MCF 10A (cell line): ENCODE data around the gene GPANK1. TPM values are rescaled to one million over a fixed set of nuclear protein-coding genes. Genes with fewer than 3 reads are reported as not detected.

Experiments
- BruUV-seq: library from RNA; stranded (reverse); fragments of 400-500 nt; replicated peaks from 2 replicates; lab custom pipeline; 2021; lab: Mats Ljungman, UMichigan
- CTCF ChIA-PET: fragments of 300-600 bp; sonication (Branson Sonifier 250); formaldehyde crosslinking; extraction: SDS; loops from one replicate; lab custom pipeline; 2021; ENCODE audit warnings: antibody characterized with exemption, inconsistent platforms; lab: Yijun Ruan, JAX
- POLR2A ChIA-PET: fragments of 300-600, 350-650 bp; sonication (Branson Sonifier 250); formaldehyde crosslinking; extraction: SDS; loops from one replicate; lab custom pipeline; 2020; ENCODE audit warnings: antibody characterized with exemption, inconsistent platforms; lab: Yijun Ruan, JAX
- DNase-seq: peaks from one replicate; pipeline ENCODE4 v3.0.0-alpha.2; 2018; ENCODE audit not compliant: unreplicated experiment
- H3K27ac Mint-ChIP-seq: one replicate; pipeline ENCODE4 v1.8.0; 2022; ENCODE audit warnings: mild to moderate bottlenecking, low read depth, mixed read lengths; ENCODE audit not compliant: unreplicated experiment
- H3K27me3 Mint-ChIP-seq: one replicate; pipeline ENCODE4 v1.8.0; 2022; ENCODE audit warnings: mixed read lengths; ENCODE audit not compliant: insufficient read depth, unreplicated experiment
- H3K36me3 Mint-ChIP-seq: one replicate; pipeline ENCODE4 v1.8.0; 2022; ENCODE audit warnings: mild to moderate bottlenecking, moderate library complexity, mixed read lengths; ENCODE audit not compliant: insufficient read depth, unreplicated experiment
- H3K4me1 Mint-ChIP-seq: one replicate; pipeline ENCODE4 v1.8.0; 2022; ENCODE audit warnings: mixed read lengths; ENCODE audit not compliant: insufficient read depth, unreplicated experiment
- H3K4me3 Mint-ChIP-seq: one replicate; pipeline ENCODE4 v1.8.0; 2022; ENCODE audit warnings: mild to moderate bottlenecking, moderate library complexity, mixed read lengths; ENCODE audit not compliant: unreplicated experiment
- H3K9me3 Mint-ChIP-seq: one replicate; pipeline ENCODE4 v1.8.0; 2022; ENCODE audit warnings: mixed read lengths; ENCODE audit not compliant: unreplicated experiment
- intact Hi-C: fragments of 100-400 bp; cut with micrococcal nuclease; formaldehyde crosslinking; loops from 2 replicates; pipeline ENCODE4 v1.14.1; 2022
- total RNA-seq: library from RNA; stranded (reverse); gene quantifications from 2 replicates; pipeline ENCODE4 v1.2.3, GENCODE V29; 2022
- TF ChIP-seq, protein P1 (sequence below): fragments of 200-600 bp; IDR thresholded peaks from one replicate; pipeline ENCODE4 v1.8.0; 2022; ENCODE audit warnings: antibody characterized with exemption, mild to moderate bottlenecking; ENCODE audit not compliant: unreplicated experiment

GPANK1 gene
- total RNA-seq, 1 experiment from 2014 or later, result 13.0 TPM

DNA sequence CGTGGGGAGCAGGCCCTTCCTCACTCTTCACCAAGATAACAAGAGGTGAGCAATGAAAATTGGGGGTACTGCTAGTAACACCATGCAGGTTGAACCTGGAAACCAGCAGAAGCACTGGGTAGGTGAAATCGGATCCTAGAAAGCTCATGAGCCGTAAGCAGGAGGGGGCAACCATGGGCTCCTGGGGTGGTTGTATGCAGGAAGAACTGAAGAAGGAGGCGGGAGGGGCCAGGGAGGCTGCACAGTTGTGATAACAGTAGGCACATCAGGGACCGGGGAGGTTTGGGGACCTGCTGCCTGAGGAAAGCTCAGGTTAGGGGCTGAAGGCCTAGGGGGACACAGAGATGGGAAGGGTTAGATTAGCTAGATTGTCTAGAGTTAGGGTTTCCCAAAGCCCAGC lies 21.7 kb upstream of the GPANK1 start:
- Mint-ChIP-seq H3K4me1 (peaks cover 6% of the 10 kb centered on the region), H3K9me3 (no peaks in the 10 kb centered on the region), H3K27me3 (no peaks in the 10 kb centered on the region), H3K4me3 (no peak overlapping the region), H3K27ac (no peak overlapping the region), H3K36me3 (peaks cover 35% of the 10 kb centered on the region)
- CTCF ChIA-PET, result no interaction called here
- no peak for DNase-seq
- BruUV-seq, result no TSS peak
- TF ChIP-seq, protein P1, sequence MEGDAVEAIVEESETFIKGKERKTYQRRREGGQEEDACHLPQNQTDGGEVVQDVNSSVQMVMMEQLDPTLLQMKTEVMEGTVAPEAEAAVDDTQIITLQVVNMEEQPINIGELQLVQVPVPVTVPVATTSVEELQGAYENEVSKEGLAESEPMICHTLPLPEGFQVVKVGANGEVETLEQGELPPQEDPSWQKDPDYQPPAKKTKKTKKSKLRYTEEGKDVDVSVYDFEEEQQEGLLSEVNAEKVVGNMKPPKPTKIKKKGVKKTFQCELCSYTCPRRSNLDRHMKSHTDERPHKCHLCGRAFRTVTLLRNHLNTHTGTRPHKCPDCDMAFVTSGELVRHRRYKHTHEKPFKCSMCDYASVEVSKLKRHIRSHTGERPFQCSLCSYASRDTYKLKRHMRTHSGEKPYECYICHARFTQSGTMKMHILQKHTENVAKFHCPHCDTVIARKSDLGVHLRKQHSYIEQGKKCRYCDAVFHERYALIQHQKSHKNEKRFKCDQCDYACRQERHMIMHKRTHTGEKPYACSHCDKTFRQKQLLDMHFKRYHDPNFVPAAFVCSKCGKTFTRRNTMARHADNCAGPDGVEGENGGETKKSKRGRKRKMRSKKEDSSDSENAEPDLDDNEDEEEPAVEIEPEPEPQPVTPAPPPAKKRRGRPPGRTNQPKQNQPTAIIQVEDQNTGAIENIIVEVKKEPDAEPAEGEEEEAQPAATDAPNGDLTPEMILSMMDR, result no peak
- intact Hi-C loops, result no loop called here
- POLR2A ChIA-PET, result interaction anchor here (0.6 kb wide), 1 partner anchor 1184 kb away, joined by 3 read pairs; no protein-coding TSS in a partner anchor

DNA sequence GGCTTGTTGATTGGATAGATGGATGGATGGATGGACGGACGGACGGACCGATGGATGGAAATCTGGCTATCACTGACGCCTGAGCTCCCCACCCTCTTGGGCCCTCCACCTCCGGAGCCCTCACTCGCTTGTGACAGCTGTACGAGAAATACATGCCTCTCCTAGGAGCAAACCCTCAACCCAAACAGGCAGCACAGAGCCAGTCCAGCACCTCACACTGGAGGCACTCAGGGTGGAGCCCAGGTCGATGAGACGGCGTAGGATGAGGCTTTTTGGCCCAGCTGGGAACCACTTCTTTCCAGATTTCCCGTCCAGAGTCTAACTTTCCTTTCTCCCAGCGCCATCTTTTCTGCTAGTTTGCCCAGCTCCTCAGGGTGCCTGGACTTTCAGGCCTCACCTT lies 18.8 kb upstream of the GPANK1 start:
- Mint-ChIP-seq H3K27ac (no peak overlapping the region), H3K9me3 (no peaks in the 10 kb centered on the region), H3K4me1 (peaks cover 12% of the 10 kb centered on the region), H3K36me3 (peaks cover 28% of the 10 kb centered on the region), H3K4me3 (no peak overlapping the region), H3K27me3 (peaks cover 2% of the 10 kb centered on the region)
- no peak for DNase-seq
- ChIA-PET POLR2A (no interaction called here), CTCF (interaction anchor here (1.2 kb wide), 1 partner anchor 268 kb away, joined by 3 read pairs; no protein-coding TSS in a partner anchor)
- no TSS peak for BruUV-seq
- TF ChIP-seq, protein P1, result no peak
- intact Hi-C loops, result loop anchor here (5.0 kb wide), 1 partner anchor 204 kb away; no protein-coding TSS in a partner anchor

DNA sequence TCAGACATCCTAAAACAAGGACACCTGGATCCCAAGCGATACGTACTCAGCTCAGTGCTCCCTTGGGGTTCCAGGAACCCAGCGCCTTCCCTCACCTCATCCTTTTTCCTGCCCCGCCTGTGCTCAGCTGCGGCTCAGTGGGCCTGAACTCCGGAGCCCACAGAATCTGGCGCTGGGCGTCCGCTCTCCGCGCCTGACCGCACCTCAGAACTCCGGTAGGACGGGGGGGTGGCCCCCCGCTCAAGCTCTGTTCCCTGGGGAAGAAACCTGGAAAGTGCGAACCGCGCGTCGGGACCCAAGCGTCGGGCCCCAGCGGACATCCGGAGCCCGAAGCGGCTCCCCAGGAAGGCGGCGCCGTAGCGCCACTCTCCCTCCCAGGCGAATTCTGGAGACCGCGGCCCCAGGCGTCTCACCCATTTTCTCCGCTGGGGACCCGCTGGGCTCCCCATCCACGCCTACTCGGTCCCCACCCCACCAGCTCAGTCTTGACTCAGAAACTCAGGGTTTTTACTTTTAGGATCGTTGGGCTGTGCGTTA lies 16.4 kb upstream of the GPANK1 start:
- intact Hi-C loops, result loop anchor here (1.0 to 5.0 kb wide), 3 partner anchors 48 to 206 kb away; partner anchors contain the start of gene DDAH2
- CTCF ChIA-PET, result interaction anchor here (0.6 to 2.5 kb wide), 13 partner anchors 9 to 1840 kb away, joined by 3 to 8 read pairs (median 4); partner anchors contain the start of gene NOTCH4
- TF ChIP-seq, protein P1, result no peak
- BruUV-seq, result no TSS peak
- POLR2A ChIA-PET, result interaction anchor here (0.6 to 0.8 kb wide), 2 partner anchors 9 to 16 kb away, joined by 3 to 4 read pairs; partner anchors contain the start of gene GPANK1
- H3K27me3 Mint-ChIP-seq, result peaks cover 18% of the 10 kb centered on the region
- no peak for DNase-seq
- peak overlapping the region; percentile 74 for H3K27ac Mint-ChIP-seq
- peaks cover 12% of the 10 kb centered on the region for H3K4me1 Mint-ChIP-seq
- H3K9me3 Mint-ChIP-seq, result no peaks in the 10 kb centered on the region
- peaks cover 20% of the 10 kb centered on the region for H3K36me3 Mint-ChIP-seq
- H3K4me3 Mint-ChIP-seq, result peak overlapping the region; percentile 73
